Activated CD4-positive, alpha-beta memory T cell treated with anti-CD3 and anti-CD28 coated beads for 36 hours (primary cell): ENCODE data around the gene TPRN. TPM values are rescaled to one million over a fixed set of nuclear protein-coding genes. Genes with fewer than 3 reads are reported as not detected.

Experiments
- CTCF ChIA-PET: fragments of 350-600 bp; sonication (Branson Sonifier 250); formaldehyde crosslinking; loops from one replicate; lab custom pipeline; 2021; ENCODE audit warnings: antibody characterized with exemption, inconsistent platforms; lab: Charles Lee
- POLR2A ChIA-PET: fragments of 350-600 bp; sonication (Branson Sonifier 250); formaldehyde crosslinking; loops from one replicate; lab custom pipeline; 2021; ENCODE audit warnings: antibody characterized with exemption; lab: Charles Lee
- DNase-seq: peaks from one replicate; pipeline ENCODE4 v3.0.0-alpha.2; 2020
- H3K27ac Mint-ChIP-seq: one replicate; pipeline ENCODE4 v1.8.0; 2021; ENCODE audit warnings: mixed read lengths
- H3K27me3 Mint-ChIP-seq: one replicate; pipeline ENCODE4 v1.8.0; 2021; ENCODE audit warnings: mixed read lengths
- H3K36me3 Mint-ChIP-seq: one replicate; pipeline ENCODE4 v1.8.0; 2021; ENCODE audit warnings: mixed read lengths
- H3K4me1 Mint-ChIP-seq: one replicate; pipeline ENCODE4 v1.8.0; 2021; ENCODE audit warnings: low read depth, mixed read lengths
- H3K4me3 Mint-ChIP-seq: one replicate; pipeline ENCODE4 v1.8.0; 2021; ENCODE audit warnings: mild to moderate bottlenecking, mixed read lengths
- H3K9me3 Mint-ChIP-seq: one replicate; pipeline ENCODE4 v1.8.0; 2021; ENCODE audit warnings: mixed read lengths
- intact Hi-C: fragments of 100-400 bp; cut with micrococcal nuclease; formaldehyde crosslinking; loops from one replicate; pipeline ENCODE4 v1.15.1; 2023
- microRNA-seq: library from miRNA; unstranded; fragments of <30 nt; microRNA quantifications from one replicate; pipeline ENCODE4 v1.2.0, GENCODE V29; 2022; ENCODE audit warnings: borderline number of aligned reads, borderline microRNAs expressed, borderline replicate concordance
- total RNA-seq, 2 experiments: library from RNA; stranded (reverse); gene quantifications; one replicate each; pipeline ENCODE4 v1.2.3, GENCODE V29; 2021

TPRN gene
- total RNA-seq, 2 experiments from 2014 or later = 6.1 to 6.7 TPM

DNA sequence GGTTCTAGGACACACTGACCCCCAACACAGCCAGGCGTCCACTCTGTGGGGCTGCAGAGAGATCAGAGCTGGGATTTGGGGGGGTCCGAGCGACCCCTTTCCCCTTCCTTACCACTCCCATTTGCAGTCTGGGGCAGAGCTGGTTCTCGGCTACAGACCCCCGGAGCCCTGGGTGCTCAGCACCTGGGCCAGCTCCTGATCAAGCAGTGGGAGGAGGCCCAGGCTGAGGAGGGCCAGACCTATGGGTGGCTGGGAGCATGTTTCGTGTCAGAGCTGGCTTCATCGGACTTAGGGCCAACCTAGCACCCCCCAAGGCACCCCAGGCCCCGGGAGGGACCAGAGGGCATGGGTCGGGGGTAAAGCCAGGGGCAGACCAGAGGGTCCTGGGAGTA, 54.0 kb downstream of the TPRN start:
- Mint-ChIP-seq H3K27ac (no peak overlapping the region), H3K4me3 (no peak overlapping the region), H3K9me3 (no peaks in the 10 kb centered on the region), H3K36me3 (no peaks in the 10 kb centered on the region), H3K27me3 (peaks cover 15% of the 10 kb centered on the region), H3K4me1 (no peaks in the 10 kb centered on the region)
- intact Hi-C loops = no loop called here
- ChIA-PET POLR2A (no interaction called here), CTCF (no interaction called here)
- no peak for DNase-seq

DNA sequence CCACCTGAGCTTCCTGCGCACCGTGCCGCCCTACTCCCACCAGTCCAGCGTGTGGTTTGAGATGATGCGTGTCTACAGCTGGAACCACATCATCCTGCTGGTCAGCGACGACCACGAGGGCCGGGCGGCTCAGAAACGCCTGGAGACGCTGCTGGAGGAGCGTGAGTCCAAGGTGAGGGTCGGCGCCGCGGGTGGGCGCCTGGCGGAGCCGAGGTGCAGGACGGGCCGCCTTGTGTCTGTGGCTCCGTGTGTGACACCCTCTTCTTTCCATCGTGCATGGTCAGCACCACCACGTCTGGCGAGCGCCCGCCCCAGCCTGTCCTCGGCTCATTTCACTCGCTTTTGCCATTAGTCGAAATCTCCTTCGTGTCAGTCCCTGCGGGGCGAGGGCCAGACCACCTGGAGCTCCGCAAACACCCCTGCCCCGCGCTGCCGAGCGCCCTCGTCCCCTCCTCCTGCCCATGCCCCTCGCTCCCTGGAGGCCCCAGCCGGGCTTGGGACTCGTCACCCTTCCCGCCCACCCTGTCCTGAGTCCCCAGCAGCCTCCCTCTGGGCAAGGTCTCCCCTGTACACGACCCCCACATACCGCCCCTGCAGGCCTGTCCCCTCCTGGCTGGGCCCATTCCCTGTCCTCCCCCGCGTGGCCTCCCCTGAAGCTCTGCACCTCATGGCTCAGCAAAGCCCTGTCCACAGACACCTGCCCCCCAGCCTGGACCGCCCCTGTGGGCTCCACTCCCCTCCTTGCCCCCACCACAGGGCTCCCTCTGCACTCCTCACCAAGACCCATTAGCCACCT, 54.6 kb downstream of the TPRN start:
- Mint-ChIP-seq H3K9me3 (no peaks in the 10 kb centered on the region), H3K4me3 (no peak overlapping the region), H3K36me3 (no peaks in the 10 kb centered on the region), H3K4me1 (no peaks in the 10 kb centered on the region), H3K27ac (no peak overlapping the region), H3K27me3 (peaks cover 16% of the 10 kb centered on the region)
- ChIA-PET POLR2A (no interaction called here), CTCF (no interaction called here)
- intact Hi-C loops = no loop called here
- no peak for DNase-seq

DNA sequence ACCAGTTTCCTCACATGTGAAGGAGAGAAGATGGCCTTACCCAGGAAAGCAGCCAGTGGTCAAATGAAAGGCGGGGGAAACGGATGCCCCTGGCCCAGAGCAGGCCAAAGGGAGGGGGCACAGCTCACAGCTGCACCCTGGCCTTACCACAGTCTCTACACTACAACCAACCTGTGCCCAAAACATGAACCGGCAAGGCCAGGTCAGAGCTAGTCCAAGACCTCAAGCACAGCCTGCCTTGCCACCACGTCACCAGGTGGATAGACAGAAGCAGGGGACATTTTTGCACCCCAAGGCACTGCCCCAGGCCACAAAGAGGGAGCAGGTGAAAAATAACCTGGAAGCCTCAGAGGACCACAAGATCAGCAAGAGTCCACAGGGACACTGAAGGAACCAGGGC, 57.1 kb downstream of the TPRN start:
- Mint-ChIP-seq H3K9me3 (no peaks in the 10 kb centered on the region), H3K36me3 (no peaks in the 10 kb centered on the region), H3K27me3 (peaks cover 36% of the 10 kb centered on the region), H3K4me1 (no peaks in the 10 kb centered on the region), H3K27ac (no peak overlapping the region), H3K4me3 (no peak overlapping the region)
- intact Hi-C loops = no loop called here
- POLR2A ChIA-PET = no interaction called here
- no peak for DNase-seq
- CTCF ChIA-PET = interaction anchor here (0.9 kb wide), 1 partner anchor 472 kb away, joined by 3 read pairs; no protein-coding TSS in a partner anchor

DNA sequence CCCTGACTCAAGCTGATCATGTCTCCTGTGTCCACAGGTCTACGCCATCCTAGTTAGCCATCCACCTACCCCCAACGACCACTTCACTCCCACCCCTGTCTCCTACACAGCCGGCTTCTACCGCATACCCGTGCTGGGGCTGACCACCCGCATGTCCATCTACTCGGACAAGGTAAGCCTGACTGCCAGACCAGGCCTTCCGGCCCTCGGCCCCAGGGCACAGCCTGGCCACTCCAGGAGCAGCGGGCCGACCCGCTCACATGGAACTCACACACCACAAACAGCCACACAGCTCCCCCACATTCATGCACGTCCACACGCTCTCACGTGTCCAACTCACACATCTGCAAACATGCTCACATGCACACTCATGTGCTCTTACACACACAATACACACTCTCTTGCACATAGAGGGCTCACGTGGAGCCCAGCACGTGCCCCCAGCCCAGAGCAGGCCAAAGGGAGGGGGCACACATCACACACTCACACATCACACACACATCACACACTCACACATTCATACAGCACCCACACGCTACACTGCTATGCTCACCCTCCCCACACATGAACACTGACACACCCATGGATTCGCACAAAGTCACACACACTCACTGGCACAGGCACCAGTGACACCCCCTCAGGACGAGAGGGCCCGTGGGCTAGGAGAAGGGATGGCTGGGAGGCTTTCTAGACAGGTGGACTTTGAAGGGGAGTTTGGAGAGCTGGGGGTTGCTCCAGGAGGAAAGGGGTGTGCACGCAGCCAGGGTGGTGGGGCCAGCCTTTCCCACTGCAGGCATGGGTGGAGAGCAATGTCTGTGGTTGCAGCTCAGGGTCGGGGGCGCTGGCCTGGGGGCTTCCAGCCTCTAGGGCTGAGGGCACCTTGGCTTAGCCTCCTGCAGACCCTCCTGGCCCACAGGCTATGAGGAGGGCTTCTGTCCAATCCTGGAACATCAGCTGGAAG, 58.3 kb downstream of the TPRN start:
- Mint-ChIP-seq H3K9me3 (no peaks in the 10 kb centered on the region), H3K36me3 (no peaks in the 10 kb centered on the region), H3K27me3 (peaks cover 44% of the 10 kb centered on the region), H3K27ac (no peak overlapping the region), H3K4me1 (no peaks in the 10 kb centered on the region), H3K4me3 (no peak overlapping the region)
- intact Hi-C loops = no loop called here
- CTCF ChIA-PET = interaction anchor here (1.0 kb wide), 1 partner anchor 9 kb away, joined by 3 read pairs; no protein-coding TSS in a partner anchor
- POLR2A ChIA-PET = no interaction called here
- DNase-seq = no peak

Small RNAs within 50 kb of the gene (microRNA-seq; reads per million reads assigned to microRNA genes)
- gene MIR3621 = not detected

Other genes with a start within 250 kb of the TPRN start
- 1 to 10 TPM; 1.6 to 2.1 TPM for gene LCN12, start 248.5 kb downstream of the TPRN start, total RNA-seq
- gene PTGDS, start 223.2 kb downstream of the TPRN start, total RNA-seq = not detected
- not detected for gene LCNL1, start 217.7 kb downstream of the TPRN start, total RNA-seq
- gene PAXX, start 208.3 kb downstream of the TPRN start, total RNA-seq = 10 to 100 TPM; 71.0 to 71.2 TPM
- under 1 TPM; 0.43 to 0.61 TPM for gene CLIC3, start 204.2 kb downstream of the TPRN start, total RNA-seq
- 10 to 100 TPM; 22.1 to 22.9 TPM for gene ABCA2, start 172.5 kb downstream of the TPRN start, total RNA-seq
- 1 to 10 TPM in 1 of 2 experiments, under 1 TPM in 1; 0.85 to 1.3 TPM for gene FUT7, start 168.7 kb downstream of the TPRN start, total RNA-seq
- 10 to 100 TPM; 36.0 to 42.6 TPM for gene NPDC1, start 154.6 kb downstream of the TPRN start, total RNA-seq
- not detected for gene ENTPD2, start 146.7 kb downstream of the TPRN start, total RNA-seq
- 1 to 10 TPM; 6.4 to 6.6 TPM for gene SAPCD2, start 130.2 kb downstream of the TPRN start, total RNA-seq
- 1 to 10 TPM; 6.7 to 7.7 TPM for gene UAP1L1, start 123.2 kb downstream of the TPRN start, total RNA-seq
- 10 to 100 TPM; 32.9 to 33.1 TPM for gene MAN1B1, start 113.8 kb downstream of the TPRN start, total RNA-seq
- 100 to 1,000 TPM; 195 to 208 TPM for gene DPP7, start 86.0 kb downstream of the TPRN start, total RNA-seq
- gene GRIN1, start 61.6 kb downstream of the TPRN start, total RNA-seq = not detected
- not detected for gene LRRC26, start 30.7 kb downstream of the TPRN start, total RNA-seq
- gene TMEM210, start 28.7 kb downstream of the TPRN start, total RNA-seq = not detected
- 10 to 100 TPM; 36.3 to 36.9 TPM for gene ANAPC2, start 12.2 kb downstream of the TPRN start, total RNA-seq
- gene SSNA1, start 12.1 kb downstream of the TPRN start, total RNA-seq = 10 to 100 TPM; 58.9 to 62.1 TPM
- gene TMEM203, start 4.9 kb upstream of the TPRN start, total RNA-seq = 10 to 100 TPM; 30.0 to 31.1 TPM
- gene NDOR1, start 5.0 kb upstream of the TPRN start, total RNA-seq = 10 to 100 TPM; 29.4 to 31.3 TPM
- gene RNF208, start 21.5 kb upstream of the TPRN start, total RNA-seq = 1 to 10 TPM; 3.4 to 4.4 TPM
- gene CYSRT1, start 24.4 kb upstream of the TPRN start, total RNA-seq = under 1 TPM; 0.21 to 0.70 TPM
- gene RNF224, start 26.8 kb upstream of the TPRN start, total RNA-seq = not detected
- gene SLC34A3, start 30.2 kb upstream of the TPRN start, total RNA-seq = not detected
- 100 to 1,000 TPM; 320 to 325 TPM for gene TUBB4B, start 40.5 kb upstream of the TPRN start, total RNA-seq
- not detected for gene STPG3, start 50.5 kb upstream of the TPRN start, total RNA-seq
- gene NELFB, start 54.6 kb upstream of the TPRN start, total RNA-seq = 10 to 100 TPM; 57.2 to 57.9 TPM
- 1 to 10 TPM; 6.6 to 6.8 TPM for gene TOR4A, start 77.0 kb upstream of the TPRN start, total RNA-seq
- gene NRARP, start 101.5 kb upstream of the TPRN start, total RNA-seq = 1 to 10 TPM in 1 of 2 experiments, under 1 TPM in 1; 0.82 to 1.1 TPM
- gene EXD3, start 222.4 kb upstream of the TPRN start, total RNA-seq = 10 to 100 TPM; 13.5 to 13.6 TPM
- 1 to 10 TPM; 1.1 TPM for gene NOXA1, start 222.7 kb upstream of the TPRN start, total RNA-seq
- gene ENTPD8, start 240.6 kb upstream of the TPRN start, total RNA-seq = not detected